HepG2 (cell line): ENCODE results near the gene SMTNL1. TPM values are rescaled to one million over a fixed set of nuclear protein-coding genes. Genes with fewer than 3 reads are reported as not detected.

Experiments
- ATAD3A ChIP-seq: sonication (generic); formaldehyde crosslinking; IDR thresholded peaks from 2 replicates; pipeline ENCODE4 v1.4.0; 2020; ENCODE audit warnings: missing genetic modification reagents
- FLYWCH1 ChIP-seq: sonication (generic); formaldehyde crosslinking; IDR thresholded peaks from 2 replicates; pipeline ENCODE4 v1.8.1; 2023; ENCODE audit warnings: mild to moderate bottlenecking, missing genetic modification reagents
- REPIN1 ChIP-seq: sonication (generic); formaldehyde crosslinking; IDR thresholded peaks from 2 replicates; pipeline ENCODE4 v1.8.0; 2022; ENCODE audit warnings: missing genetic modification reagents, low read depth, mild to moderate bottlenecking, borderline replicate concordance
- SMYD3 ChIP-seq: sonication (generic); formaldehyde crosslinking; IDR thresholded peaks from 2 replicates; pipeline ENCODE4 v1.8.1; 2023; ENCODE audit warnings: mild to moderate bottlenecking, missing genetic modification reagents
- ZFP36 ChIP-seq: fragments of 150-350 bp; IDR thresholded peaks from 2 replicates; pipeline ENCODE4 v1.6.1; 2018; ENCODE audit warnings: borderline replicate concordance, low read length, low read depth; ENCODE audit not compliant: partially characterized antibody
- ZSCAN9 ChIP-seq: IDR thresholded peaks from 2 replicates; pipeline ENCODE4 v1.6.1; 2016; ENCODE audit warnings: borderline replicate concordance
- polyA plus RNA-seq, 8 experiments: library from polyadenylated mRNA; depleted of rRNA in 3 of 8; stranded (reverse) in 7 of 8; unstranded in 1 of 8; fragments of >200 nt; fragmentation: Illumina TruSeq in 4 of 8; extraction: Trizol in 4 of 8; gene quantifications; 2 replicates each; pipeline versions ENCODE4 v1.2.1 to v1.2.3, GENCODE V29; 2011 to 2016; ENCODE audit warnings: low read depth in 4 of 8, missing spikeins in 1 of 8, mixed read lengths in 1 of 8; ENCODE audit not compliant: insufficient read depth in 1 of 8
- total RNA-seq, 5 experiments: library from RNA; depleted of rRNA; stranded (reverse); fragments of >200 nt; fragmentation: Illumina TruSeq; extraction: Trizol; gene quantifications; 2 replicates each; pipeline ENCODE4 v1.2.3, GENCODE V29; 2016; ENCODE audit warnings: low read depth in 1 of 5
- TF ChIP-seq, protein P1 (sequence below): sonication (generic); formaldehyde crosslinking; IDR thresholded peaks from 2 replicates; pipeline ENCODE4 v1.4.0; 2020; ENCODE audit warnings: missing genetic modification reagents, borderline replicate concordance
- TF ChIP-seq, protein P2 (sequence below): sonication (generic); formaldehyde crosslinking; IDR thresholded peaks from 2 replicates; pipeline ENCODE4 v1.8.0; 2022; ENCODE audit warnings: mild to moderate bottlenecking, missing genetic modification reagents, moderate library complexity
- TF ChIP-seq, protein P3 (sequence below): sonication (generic); formaldehyde crosslinking; IDR thresholded peaks from 2 replicates; pipeline ENCODE4 v1.4.0; 2020; ENCODE audit warnings: missing genetic modification reagents
- TF ChIP-seq, protein P4 (sequence below): sonication (generic); formaldehyde crosslinking; IDR thresholded peaks from 2 replicates; pipeline ENCODE4 v1.8.0; 2022; ENCODE audit warnings: missing genetic modification reagents, mild to moderate bottlenecking, borderline replicate concordance
- TF ChIP-seq, protein P5 (sequence below), 2 experiments: sonication (generic) in 1 of 2; formaldehyde crosslinking in 1 of 2; IDR thresholded peaks; 2 replicates each; pipeline versions ENCODE4 v1.6.1 to v1.9.0; 2014 to 2022; ENCODE audit warnings: antibody characterized with exemption in 1 of 2, borderline replicate concordance in 1 of 2, inconsistent platforms in 1 of 2, low read depth in 1 of 2, missing genetic modification reagents in 1 of 2
- TF ChIP-seq, protein P6 (sequence below): sonication (generic); formaldehyde crosslinking; IDR thresholded peaks from 2 replicates; pipeline ENCODE4 v1.5.0; 2020; ENCODE audit warnings: missing genetic modification reagents

Gene SMTNL1
- total and polyA plus RNA-seq, 2 of the 13 experiments (the other 11 are each of a cell fraction or from before 2014, with no cell fraction given), result 0.04 TPM; not detected in 1

DNA sequence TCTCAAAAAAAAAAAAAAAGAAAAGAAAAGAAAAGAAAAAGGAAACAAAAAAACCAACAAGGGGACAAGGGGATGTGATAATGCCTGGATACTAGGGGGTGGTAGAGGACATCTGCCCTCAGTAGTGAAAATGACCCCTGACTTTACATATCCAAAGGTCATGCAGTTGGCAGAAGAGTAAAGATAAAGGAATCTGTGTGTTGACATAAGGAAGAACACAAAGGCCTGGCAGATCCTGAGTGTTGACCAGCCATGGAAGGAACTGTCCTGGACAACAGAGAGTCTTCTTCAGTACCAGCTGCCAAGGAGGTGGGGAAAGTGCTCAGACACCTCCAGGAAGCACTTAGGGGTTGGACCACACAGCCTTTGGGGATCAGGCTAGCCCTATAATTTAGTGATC is 34.5 kb upstream of the SMTNL1 start (continued):
- TF ChIP-seq, protein P1, sequence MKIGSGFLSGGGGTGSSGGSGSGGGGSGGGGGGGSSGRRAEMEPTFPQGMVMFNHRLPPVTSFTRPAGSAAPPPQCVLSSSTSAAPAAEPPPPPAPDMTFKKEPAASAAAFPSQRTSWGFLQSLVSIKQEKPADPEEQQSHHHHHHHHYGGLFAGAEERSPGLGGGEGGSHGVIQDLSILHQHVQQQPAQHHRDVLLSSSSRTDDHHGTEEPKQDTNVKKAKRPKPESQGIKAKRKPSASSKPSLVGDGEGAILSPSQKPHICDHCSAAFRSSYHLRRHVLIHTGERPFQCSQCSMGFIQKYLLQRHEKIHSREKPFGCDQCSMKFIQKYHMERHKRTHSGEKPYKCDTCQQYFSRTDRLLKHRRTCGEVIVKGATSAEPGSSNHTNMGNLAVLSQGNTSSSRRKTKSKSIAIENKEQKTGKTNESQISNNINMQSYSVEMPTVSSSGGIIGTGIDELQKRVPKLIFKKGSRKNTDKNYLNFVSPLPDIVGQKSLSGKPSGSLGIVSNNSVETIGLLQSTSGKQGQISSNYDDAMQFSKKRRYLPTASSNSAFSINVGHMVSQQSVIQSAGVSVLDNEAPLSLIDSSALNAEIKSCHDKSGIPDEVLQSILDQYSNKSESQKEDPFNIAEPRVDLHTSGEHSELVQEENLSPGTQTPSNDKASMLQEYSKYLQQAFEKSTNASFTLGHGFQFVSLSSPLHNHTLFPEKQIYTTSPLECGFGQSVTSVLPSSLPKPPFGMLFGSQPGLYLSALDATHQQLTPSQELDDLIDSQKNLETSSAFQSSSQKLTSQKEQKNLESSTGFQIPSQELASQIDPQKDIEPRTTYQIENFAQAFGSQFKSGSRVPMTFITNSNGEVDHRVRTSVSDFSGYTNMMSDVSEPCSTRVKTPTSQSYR (CRISPR knock-in tag), result no peak; the same call in 1 of the 2 replicates
- TF ChIP-seq FLYWCH1 (CRISPR knock-in tag) (no peak), ATAD3A (CRISPR knock-in tag) (no peak), SMYD3 (CRISPR knock-in tag) (no peak), ZFP36 (no peak), REPIN1 (no peak), ZSCAN9 (CRISPR knock-in tag) (no peak)
- TF ChIP-seq, protein P2, sequence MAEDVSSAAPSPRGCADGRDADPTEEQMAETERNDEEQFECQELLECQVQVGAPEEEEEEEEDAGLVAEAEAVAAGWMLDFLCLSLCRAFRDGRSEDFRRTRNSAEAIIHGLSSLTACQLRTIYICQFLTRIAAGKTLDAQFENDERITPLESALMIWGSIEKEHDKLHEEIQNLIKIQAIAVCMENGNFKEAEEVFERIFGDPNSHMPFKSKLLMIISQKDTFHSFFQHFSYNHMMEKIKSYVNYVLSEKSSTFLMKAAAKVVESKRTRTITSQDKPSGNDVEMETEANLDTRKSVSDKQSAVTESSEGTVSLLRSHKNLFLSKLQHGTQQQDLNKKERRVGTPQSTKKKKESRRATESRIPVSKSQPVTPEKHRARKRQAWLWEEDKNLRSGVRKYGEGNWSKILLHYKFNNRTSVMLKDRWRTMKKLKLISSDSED (CRISPR knock-in tag), result no peak
- TF ChIP-seq, protein P3, sequence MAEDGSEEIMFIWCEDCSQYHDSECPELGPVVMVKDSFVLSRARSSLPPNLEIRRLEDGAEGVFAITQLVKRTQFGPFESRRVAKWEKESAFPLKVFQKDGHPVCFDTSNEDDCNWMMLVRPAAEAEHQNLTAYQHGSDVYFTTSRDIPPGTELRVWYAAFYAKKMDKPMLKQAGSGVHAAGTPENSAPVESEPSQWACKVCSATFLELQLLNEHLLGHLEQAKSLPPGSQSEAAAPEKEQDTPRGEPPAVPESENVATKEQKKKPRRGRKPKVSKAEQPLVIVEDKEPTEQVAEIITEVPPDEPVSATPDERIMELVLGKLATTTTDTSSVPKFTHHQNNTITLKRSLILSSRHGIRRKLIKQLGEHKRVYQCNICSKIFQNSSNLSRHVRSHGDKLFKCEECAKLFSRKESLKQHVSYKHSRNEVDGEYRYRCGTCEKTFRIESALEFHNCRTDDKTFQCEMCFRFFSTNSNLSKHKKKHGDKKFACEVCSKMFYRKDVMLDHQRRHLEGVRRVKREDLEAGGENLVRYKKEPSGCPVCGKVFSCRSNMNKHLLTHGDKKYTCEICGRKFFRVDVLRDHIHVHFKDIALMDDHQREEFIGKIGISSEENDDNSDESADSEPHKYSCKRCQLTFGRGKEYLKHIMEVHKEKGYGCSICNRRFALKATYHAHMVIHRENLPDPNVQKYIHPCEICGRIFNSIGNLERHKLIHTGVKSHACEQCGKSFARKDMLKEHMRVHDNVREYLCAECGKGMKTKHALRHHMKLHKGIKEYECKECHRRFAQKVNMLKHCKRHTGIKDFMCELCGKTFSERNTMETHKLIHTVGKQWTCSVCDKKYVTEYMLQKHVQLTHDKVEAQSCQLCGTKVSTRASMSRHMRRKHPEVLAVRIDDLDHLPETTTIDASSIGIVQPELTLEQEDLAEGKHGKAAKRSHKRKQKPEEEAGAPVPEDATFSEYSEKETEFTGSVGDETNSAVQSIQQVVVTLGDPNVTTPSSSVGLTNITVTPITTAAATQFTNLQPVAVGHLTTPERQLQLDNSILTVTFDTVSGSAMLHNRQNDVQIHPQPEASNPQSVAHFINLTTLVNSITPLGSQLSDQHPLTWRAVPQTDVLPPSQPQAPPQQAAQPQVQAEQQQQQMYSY (CRISPR knock-in tag), result no peak
- TF ChIP-seq, protein P4, sequence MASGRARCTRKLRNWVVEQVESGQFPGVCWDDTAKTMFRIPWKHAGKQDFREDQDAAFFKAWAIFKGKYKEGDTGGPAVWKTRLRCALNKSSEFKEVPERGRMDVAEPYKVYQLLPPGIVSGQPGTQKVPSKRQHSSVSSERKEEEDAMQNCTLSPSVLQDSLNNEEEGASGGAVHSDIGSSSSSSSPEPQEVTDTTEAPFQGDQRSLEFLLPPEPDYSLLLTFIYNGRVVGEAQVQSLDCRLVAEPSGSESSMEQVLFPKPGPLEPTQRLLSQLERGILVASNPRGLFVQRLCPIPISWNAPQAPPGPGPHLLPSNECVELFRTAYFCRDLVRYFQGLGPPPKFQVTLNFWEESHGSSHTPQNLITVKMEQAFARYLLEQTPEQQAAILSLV (CRISPR knock-in tag), result no peak
- TF ChIP-seq, protein P5, sequence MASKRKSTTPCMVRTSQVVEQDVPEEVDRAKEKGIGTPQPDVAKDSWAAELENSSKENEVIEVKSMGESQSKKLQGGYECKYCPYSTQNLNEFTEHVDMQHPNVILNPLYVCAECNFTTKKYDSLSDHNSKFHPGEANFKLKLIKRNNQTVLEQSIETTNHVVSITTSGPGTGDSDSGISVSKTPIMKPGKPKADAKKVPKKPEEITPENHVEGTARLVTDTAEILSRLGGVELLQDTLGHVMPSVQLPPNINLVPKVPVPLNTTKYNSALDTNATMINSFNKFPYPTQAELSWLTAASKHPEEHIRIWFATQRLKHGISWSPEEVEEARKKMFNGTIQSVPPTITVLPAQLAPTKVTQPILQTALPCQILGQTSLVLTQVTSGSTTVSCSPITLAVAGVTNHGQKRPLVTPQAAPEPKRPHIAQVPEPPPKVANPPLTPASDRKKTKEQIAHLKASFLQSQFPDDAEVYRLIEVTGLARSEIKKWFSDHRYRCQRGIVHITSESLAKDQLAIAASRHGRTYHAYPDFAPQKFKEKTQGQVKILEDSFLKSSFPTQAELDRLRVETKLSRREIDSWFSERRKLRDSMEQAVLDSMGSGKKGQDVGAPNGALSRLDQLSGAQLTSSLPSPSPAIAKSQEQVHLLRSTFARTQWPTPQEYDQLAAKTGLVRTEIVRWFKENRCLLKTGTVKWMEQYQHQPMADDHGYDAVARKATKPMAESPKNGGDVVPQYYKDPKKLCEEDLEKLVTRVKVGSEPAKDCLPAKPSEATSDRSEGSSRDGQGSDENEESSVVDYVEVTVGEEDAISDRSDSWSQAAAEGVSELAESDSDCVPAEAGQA (IDR thresholded peaks at IDR 0.05; ENCODE audit: low read depth), result no peak
- TF ChIP-seq, protein P5 (CRISPR knock-in tag; IDR thresholded peaks at IDR 0.05; ENCODE audit: borderline replicate concordance), result no peak
- TF ChIP-seq, protein P6, sequence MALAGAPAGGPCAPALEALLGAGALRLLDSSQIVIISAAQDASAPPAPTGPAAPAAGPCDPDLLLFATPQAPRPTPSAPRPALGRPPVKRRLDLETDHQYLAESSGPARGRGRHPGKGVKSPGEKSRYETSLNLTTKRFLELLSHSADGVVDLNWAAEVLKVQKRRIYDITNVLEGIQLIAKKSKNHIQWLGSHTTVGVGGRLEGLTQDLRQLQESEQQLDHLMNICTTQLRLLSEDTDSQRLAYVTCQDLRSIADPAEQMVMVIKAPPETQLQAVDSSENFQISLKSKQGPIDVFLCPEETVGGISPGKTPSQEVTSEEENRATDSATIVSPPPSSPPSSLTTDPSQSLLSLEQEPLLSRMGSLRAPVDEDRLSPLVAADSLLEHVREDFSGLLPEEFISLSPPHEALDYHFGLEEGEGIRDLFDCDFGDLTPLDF (CRISPR knock-in tag), result no peak
